ENCODE results near the gene CD22.
"Not testable (repeated sequence)": the region's sequence is repeated elsewhere in the genome, so short reads cannot be mapped to it uniquely, and the experiment has no call there.

CD22 gene

GRCh38 chr19:35359395-35359794 is 30.4 kb downstream of the CD22 start:
- not testable (repeated sequence) for DNase-seq (ENCODE audit: low spot score)

- DNase-seq (ENCODE audit: low spot score): not testable (repeated sequence)
Measured at GRCh38 chr19:35360081-35360480, 31.1 kb downstream of the CD22 start.

GRCh38 chr19:35360880-35361420 is 32.0 kb downstream of the CD22 start:
- no peak for DNase-seq (ENCODE audit: low spot score)

GRCh38 chr19:35362261-35363000 is 33.4 kb downstream of the CD22 start:
- no peak for DNase-seq (ENCODE audit: low spot score)

GRCh38 chr19:35363001-35363590 is 34.1 kb downstream of the CD22 start:
- no peak for DNase-seq (ENCODE audit: low spot score)

GRCh38 chr19:35363711-35364425 is 34.9 kb downstream of the CD22 start:
- no peak for DNase-seq (ENCODE audit: low spot score)

GRCh38 chr19:35365303-35365702 is 36.3 kb downstream of the CD22 start:
- no peak for DNase-seq (ENCODE audit: low spot score)

- no peak for DNase-seq (ENCODE audit: low spot score)
Measured at GRCh38 chr19:35368378-35368777, 39.4 kb downstream of the CD22 start.

- DNase-seq (ENCODE audit: low spot score): no peak
Measured at GRCh38 chr19:35369522-35369921, 40.5 kb downstream of the CD22 start.

- no peak for DNase-seq (ENCODE audit: low spot score)
Measured at GRCh38 chr19:35370722-35371121, 41.7 kb downstream of the CD22 start, which contains the start of gene GPR42. GPR42 (plus strand) TSS chr19:35371068; CDS start chr19:35371360, 292 bp downstream.

GRCh38 chr19:35373492-35373891 is 44.5 kb downstream of the CD22 start:
- DNase-seq (ENCODE audit: low spot score): no peak

- DNase-seq (ENCODE audit: low spot score): not testable (repeated sequence)
Measured at GRCh38 chr19:35374031-35374430, 45.0 kb downstream of the CD22 start.

- DNase-seq (ENCODE audit: low spot score): no peak
Measured at GRCh38 chr19:35375505-35376307, 46.7 kb downstream of the CD22 start.

GRCh38 chr19:35377656-35378055 is 48.7 kb downstream of the CD22 start:
- no peak for DNase-seq (ENCODE audit: low spot score)

GRCh38 chr19:35378356-35378755 is 49.4 kb downstream of the CD22 start:
- DNase-seq (ENCODE audit: low spot score): no peak

- DNase-seq (ENCODE audit: low spot score): not testable (repeated sequence)
Measured at GRCh38 chr19:35379545-35379944, 50.6 kb downstream of the CD22 start.

- DNase-seq (ENCODE audit: low spot score): no peak
Measured at GRCh38 chr19:35379992-35380391, 51.0 kb downstream of the CD22 start.

- no peak for DNase-seq (ENCODE audit: low spot score)
Measured at GRCh38 chr19:35380450-35381124, 51.6 kb downstream of the CD22 start.

- no peak for DNase-seq (ENCODE audit: low spot score)
Measured at GRCh38 chr19:35381318-35381717, 52.3 kb downstream of the CD22 start.

GRCh38 chr19:35381926-35382325 is 52.9 kb downstream of the CD22 start:
- no peak for DNase-seq (ENCODE audit: low spot score)

GRCh38 chr19:35383536-35383935 is 54.5 kb downstream of the CD22 start:
- no peak for DNase-seq (ENCODE audit: low spot score)

All from HuH-7 (cell line).